ENCODE data around the gene TMEM131L.
"Not testable (repeated sequence)": the region's sequence is repeated elsewhere in the genome, so short reads cannot be mapped to it uniquely, and the experiment has no call there.

Gene TMEM131L

DNA sequence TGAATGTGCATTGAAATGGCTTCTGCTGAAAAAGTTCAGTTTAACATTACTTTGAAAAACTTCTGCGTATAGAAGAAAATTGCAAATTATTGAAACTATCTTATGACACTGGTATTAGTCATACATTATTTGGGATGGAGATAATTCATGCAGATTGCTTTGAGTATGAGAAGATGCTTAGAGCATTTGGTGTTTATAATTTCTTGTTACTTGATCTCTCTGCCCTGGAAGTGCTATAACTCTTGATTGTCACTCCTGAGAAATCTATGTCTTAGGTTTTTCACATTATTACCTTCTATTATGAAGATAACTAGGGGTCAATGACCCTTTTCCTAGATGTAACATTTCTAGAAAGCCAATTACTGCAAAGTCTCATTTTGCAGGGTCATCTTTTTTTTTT, 36.4 kb downstream of the TMEM131L start:
- no peak for DNase-seq (ENCODE audit: low read depth)

GRCh38 chr4:153506341-153507309, 40.5 kb downstream of the TMEM131L start:
- DNase-seq (ENCODE audit: low read depth), result no peak

- DNase-seq (ENCODE audit: low read depth), result no peak
Observed at GRCh38 chr4:153507310-153508073, 41.3 kb downstream of the TMEM131L start.

DNA sequence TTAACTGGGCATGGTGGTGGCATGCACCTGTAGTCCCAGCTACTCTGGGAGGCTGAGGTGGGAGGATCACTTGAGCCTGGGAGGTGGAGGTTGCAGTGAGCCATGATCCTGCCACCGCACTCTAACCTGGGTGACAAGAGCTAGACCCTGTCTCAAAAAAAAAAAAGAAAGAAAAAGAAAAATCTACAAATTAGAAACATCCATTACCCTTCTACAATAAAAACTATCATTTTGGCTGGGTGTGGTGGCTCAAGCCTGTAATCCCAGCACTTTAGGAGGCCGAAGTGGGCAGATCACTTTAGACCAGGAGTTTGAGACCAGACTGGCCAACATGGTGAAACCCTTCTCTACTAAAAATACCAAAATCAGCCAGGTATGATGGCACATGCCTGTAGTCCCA, 43.1 kb downstream of the TMEM131L start:
- not testable (repeated sequence) for DNase-seq (ENCODE audit: low read depth)

DNA sequence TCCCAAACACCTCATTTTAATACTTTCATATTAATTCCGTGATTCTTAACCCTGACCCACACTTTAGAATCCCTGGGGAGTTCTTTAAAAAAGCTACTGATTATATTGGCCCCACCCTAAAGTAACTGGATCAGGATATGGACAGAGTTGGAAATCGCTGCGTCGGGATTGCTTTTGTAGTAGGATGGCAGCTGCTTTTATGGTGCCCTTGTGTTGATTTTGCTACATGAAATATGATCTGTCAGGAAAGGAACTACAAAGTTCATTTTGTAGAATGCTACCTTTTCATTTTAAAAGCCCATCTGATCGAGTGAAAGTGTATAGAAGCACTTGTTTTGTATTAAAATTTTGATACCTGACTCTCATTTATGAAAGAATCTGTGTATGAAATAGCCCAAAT, 43.6 kb downstream of the TMEM131L start:
- DNase-seq (ENCODE audit: low read depth), result no peak

GRCh38 chr4:153510252-153511001, 44.3 kb downstream of the TMEM131L start:
- DNase-seq (ENCODE audit: low read depth), result no peak

- no peak for DNase-seq (ENCODE audit: low read depth)
Observed at GRCh38 chr4:153511104-153511503, 44.9 kb downstream of the TMEM131L start.

DNA sequence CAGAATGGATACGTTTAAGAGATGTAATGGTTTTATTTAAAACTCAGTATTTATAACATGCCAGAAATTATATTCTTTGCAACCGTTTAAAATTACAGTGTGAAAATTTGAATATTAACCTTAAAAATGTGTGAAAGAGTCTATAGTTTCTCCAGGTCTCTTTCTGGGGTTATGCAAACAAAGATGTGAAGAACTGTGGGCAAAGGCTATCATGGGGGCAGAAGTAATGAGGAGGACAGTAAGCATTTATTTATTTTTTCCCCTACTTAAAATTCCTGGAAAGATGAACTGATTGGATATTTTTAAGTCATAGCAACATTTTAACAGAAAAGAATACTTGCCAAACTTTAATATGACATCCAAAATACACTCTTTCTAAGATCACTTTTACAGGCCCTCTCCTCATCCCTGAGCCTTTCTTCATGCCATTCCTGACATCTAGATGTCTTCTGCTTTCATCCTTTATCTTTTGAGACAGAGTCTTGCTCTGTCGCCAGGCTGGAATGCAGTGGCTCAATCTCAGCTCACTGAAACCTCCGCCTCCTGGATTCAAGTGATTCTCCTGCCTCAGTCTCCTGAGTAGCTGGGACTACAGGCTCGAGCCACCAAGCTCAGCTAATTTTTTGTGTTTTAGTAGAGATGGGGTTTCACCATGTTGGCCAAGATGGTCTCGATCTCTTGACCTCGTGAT, 46.1 kb downstream of the TMEM131L start:
- no peak for DNase-seq (ENCODE audit: low read depth)

- DNase-seq (ENCODE audit: low read depth), result no peak
Observed at GRCh38 chr4:153512952-153513500, 46.9 kb downstream of the TMEM131L start.

GRCh38 chr4:153513596-153513995, 47.4 kb downstream of the TMEM131L start:
- no peak for DNase-seq (ENCODE audit: low read depth)

- no peak for DNase-seq (ENCODE audit: low read depth)
Observed at GRCh38 chr4:153514001-153514526, 47.9 kb downstream of the TMEM131L start.

DNA sequence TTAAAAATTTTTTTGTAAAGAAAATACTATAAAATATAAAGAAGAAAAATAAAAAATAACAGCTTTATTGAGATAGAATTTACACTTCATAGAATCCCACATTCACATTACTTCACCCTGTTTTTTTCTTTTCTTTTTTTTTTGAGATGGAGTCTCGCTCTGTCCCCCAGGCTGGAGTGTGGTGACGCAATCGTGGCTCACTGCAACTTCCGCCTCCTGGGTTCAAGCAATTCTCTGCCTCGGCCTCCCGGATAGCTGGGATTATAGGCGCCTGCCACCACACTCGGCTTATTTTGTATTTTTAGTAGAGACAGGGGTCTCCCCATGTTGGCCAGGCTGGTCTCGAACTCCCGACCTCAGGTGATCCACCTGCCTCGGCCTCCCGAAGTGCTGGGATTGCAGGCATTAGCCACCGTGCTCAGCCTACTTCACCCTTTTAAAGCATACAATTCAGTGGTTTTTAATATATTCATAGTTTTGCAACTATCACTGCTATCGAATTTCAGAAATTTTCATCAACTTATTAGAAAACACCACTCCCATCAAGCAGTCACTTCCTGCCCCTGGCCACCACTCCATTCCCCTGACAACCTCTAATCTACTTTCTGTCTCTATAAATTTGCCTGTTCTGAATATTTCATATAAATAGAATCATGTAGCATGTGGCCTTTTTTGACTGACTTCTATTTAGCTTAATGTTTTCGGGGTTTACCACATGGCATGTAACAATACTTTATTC, 48.7 kb downstream of the TMEM131L start:
- DNase-seq (ENCODE audit: low read depth), result no peak

DNA sequence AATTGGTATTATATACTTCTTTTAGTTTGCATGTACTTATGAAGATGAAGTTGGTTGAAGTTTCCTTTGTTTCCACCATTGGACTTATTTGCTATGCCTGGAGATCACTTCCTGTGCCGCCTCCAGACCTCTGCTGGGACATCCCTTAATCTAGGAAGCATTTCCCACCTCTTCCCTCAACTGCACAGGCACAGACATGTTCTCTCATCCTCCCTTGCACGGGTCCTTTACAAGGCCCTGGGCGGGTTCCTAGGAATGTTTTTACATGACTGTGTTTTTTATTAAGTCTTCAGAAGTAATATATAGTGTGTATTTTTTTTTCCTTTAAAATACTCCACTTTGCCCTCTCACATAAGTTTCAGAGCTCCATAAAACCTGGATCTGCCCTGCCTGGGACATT, 51.0 kb downstream of the TMEM131L start:
- no peak for DNase-seq (ENCODE audit: low read depth)

GRCh38 chr4:153518001-153518400, 51.8 kb downstream of the TMEM131L start:
- DNase-seq (ENCODE audit: low read depth), result no peak

GRCh38 chr4:153518637-153519389, 52.7 kb downstream of the TMEM131L start:
- DNase-seq (ENCODE audit: low read depth), result no peak

DNA sequence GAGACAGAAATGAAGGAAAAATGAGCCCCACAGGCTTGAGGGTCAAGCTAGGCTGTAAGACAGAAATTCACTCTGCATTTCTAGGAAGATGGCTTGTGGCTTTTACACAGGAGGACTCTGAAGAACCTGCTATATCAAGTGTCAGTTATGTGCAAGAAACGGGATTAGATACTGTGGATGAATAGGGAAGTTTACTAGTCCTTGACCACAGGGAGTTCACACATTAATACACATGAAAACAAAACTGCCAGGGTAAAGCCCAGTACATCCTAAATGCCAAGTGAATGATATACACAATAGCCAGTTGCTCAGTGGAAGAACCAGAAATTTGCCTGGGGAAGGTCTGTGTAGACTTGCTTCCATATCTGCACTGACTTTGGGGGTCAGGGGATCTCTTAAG, 53.5 kb downstream of the TMEM131L start:
- no peak for DNase-seq (ENCODE audit: low read depth)

GRCh38 chr4:153520227-153520626, 54.1 kb downstream of the TMEM131L start:
- DNase-seq (ENCODE audit: low read depth), result no peak

GRCh38 chr4:153520801-153521329, 54.7 kb downstream of the TMEM131L start:
- no peak for DNase-seq (ENCODE audit: low read depth)

DNA sequence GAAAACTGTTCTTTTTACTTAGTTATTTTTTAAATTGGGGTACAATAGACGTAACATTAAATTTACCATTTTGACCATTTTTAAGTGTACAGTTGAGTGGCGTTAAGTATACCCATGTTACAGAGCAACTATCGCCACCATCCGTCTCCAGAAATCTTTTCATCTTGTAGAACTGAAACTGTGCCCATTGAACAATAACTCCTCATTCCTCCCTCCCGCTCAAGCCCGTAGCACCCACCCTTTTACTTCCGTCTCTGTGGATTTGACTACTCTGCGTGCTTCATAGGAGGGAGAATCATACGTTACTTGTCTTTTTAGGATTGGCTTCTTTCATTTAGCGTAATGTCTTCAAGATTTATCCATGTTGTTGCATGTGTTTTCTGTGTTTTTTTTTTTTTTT, 55.3 kb downstream of the TMEM131L start:
- no peak for DNase-seq (ENCODE audit: low read depth)
